Measurements from ENCODE around the gene UQCC5.

The UQCC5 gene

GRCh38 chr3:52535411-52536111 lies 844 bp upstream of the UQCC5 start:
- DNase-seq: no peak

DNA sequence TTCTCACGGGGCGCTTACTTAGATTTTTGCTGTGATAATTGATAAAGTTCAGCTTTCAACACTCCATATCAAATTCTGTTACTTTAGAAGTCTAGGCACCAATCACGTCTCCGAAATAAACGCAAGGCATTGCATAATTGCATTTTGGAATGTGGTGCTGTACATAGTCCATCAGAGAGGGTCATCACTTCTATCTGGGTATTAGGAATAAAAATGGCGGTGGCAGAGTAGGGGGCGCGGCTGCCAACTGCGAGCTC lies 365 bp upstream of the UQCC5 start:
- no peak for DNase-seq

- no peak for DNase-seq
Measured at GRCh38 chr3:52537165-52537620, 788 bp downstream of the UQCC5 start.

- no peak for DNase-seq
Measured at GRCh38 chr3:52537726-52538421, 1.5 kb downstream of the UQCC5 start.

- no peak for DNase-seq
Measured at GRCh38 chr3:52539010-52539653, 2.7 kb downstream of the UQCC5 start.

DNA sequence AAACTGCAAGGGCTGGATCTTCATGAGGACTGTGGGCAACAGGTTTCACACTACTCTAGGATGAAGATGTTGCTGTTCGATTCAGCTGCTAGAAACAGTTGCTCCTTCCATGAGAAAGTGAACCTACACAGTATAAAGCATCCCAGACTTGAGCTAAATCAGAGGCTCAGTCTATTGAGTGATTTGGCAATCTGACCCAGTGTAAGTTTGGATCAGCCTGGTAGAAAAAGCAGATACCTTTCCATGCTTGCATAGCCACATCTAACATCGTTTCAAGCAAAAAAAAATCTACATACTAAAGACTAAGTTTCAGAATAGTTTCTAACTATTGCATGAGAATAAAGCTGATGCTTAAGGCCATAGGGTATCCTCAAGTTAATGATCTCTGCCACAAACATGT lies 4.6 kb downstream of the UQCC5 start:
- DNase-seq: no peak

GRCh38 chr3:52544937-52545336 lies 8.5 kb downstream of the UQCC5 start:
- DNase-seq: no peak

- no peak for DNase-seq
Measured at GRCh38 chr3:52546111-52546901, 9.9 kb downstream of the UQCC5 start.

DNA sequence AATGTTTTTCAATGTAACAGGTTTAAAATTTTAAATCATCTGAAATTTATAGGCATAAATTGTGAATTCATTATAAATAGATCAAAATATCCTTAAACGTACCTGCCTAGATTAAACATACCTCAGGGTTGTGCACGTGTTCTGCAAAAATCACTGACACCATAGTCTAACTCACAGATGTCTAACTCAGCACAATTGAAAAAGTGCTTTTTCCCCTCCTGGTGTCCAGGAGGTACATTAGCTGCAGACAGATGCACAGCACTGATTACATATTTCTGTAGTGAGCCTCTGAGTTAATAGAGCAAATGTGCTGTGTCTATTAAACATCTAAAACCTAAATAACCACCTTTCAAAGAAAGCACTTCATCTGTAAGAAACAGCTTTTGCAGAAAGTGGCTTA lies 10.7 kb downstream of the UQCC5 start:
- DNase-seq: no peak

GRCh38 chr3:52551118-52551517 lies 14.7 kb downstream of the UQCC5 start:
- DNase-seq: no peak

DNA sequence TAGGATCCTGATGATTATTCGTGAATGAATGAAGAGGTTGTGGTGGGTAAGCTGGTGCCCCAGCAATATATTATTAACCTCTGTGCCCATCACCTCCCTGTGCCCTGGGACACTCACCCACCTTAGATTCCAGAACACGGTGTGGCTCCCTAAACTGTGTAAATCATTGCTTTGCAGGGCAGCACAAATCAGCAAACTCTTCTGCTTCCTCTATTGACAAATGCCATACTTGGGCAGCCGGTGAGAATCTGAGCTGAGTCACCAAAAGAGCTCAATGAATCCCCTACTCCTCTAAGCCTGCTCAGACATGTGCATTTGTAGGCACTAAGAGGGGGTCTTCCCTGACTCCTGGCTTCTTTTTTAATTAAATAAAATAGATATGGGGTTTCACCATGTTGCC lies 15.7 kb downstream of the UQCC5 start:
- DNase-seq: no peak

GRCh38 chr3:52554026-52554755 lies 17.8 kb downstream of the UQCC5 start:
- no peak for DNase-seq

DNA sequence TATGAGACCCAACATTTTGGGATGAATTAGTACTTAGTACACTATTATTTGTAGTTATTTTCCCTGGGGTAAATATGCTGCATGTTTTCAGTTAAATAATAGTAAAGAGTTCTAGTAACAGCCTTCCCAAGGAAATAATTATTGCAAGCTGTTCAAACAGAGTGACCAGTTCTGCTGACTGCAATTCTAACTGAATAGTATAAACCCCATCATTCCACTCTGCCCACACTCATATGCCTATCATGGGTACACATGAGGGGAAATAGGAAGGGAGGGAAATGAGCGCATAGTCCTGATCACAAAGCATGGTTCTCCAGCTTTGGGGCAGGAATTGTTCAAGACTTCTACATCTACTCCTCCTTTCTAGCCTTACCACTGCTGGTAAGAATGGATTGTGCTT lies 18.7 kb downstream of the UQCC5 start:
- DNase-seq: no peak

DNA sequence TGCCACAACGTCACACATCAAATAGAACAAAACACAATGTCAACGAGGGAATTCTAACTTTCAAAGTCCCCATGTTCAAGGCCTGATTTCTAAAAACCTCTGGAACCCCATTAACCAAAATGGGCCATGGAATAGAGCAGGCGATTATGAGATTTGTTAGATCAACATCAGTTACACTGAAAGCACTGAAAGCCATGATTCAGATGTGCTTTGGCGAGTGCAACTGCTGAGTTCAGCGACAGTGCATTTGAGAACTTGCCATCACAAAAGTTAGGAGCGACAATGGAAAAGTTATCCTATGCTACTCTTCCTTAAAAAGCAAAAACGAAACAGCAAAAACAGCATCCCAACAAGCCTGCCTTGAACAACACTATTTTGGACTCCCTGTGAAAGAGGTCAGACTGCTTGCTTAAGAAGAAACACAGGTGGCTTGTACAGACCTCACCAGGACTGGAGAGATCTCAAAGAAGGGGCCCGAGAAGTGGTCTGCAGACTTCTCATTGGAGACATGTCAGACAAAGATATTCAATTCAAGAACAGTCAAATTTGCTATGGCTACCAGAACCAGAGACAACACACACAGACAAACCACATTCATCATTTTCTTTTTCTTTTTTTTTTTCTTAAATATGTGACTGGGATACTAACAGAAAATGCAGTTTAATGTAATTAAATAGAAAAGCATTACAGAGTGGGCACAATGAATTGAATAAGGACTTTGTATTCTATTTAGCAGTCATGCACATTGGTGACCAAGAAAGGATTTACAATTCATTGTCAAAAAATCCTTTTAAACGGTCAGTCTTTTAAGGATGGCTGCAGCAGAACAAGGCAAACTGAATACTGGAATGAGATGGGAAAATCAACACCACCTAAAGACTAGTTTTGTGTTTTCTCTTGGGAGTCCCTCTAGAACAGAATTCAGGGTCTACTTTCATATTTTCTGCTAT lies 20.9 kb downstream of the UQCC5 start:
- no peak for DNase-seq

GRCh38 chr3:52558436-52558835 lies 22.0 kb downstream of the UQCC5 start:
- no peak for DNase-seq

DNA sequence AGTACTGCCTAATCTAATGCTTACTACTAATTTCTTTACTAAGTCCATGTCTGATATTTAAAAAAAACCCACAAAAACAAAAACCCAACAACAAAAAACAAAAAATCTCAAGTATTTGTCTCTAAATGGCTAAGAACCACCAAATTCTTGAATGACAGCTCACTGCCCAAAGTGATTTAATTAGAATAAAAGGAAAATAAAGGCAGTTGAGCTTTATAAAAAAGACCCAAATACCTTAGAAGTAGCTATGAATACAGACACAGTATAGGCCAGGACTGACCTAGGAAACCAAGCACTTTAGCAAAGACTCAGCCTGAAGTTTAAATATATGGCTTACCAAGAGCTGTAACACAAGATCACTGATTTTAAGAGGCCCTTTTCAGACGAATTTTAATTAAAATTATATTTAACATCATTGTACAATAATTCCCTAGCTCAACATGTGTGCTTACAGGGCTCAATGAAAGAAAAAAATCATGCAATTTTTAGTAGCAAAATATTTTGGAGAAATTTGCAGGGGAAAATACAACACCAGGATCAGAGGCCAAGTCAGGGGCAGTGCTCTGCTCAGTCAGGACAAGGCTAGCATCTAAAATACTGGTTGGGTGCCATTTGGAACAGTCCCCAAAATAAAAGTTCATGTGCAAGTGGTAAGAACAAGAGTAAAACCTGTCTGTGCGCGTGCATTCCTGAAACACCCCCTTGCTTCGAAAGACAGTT lies 24.8 kb downstream of the UQCC5 start:
- no peak for DNase-seq

DNA sequence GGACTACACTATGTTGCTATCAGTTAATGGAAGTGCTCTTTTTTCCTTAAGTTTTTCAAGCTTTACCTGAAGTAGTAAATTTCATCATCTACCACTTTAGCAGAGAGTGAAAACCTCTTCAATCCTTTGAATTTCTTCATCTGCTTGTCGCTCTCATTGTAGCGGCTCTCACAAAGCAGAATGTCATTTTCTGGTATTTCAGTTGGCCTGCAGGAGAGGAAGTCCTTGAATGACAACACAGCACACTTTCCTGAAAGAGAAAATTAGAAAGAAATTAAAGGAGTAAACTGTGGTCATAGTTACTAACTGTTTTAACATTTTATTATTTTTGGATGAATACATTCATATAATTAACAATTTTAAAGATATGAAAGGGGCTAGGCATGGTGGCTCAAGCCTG lies 27.6 kb downstream of the UQCC5 start:
- no peak for DNase-seq

GRCh38 chr3:52568069-52568468 lies 31.7 kb downstream of the UQCC5 start:
- DNase-seq: no peak

DNA sequence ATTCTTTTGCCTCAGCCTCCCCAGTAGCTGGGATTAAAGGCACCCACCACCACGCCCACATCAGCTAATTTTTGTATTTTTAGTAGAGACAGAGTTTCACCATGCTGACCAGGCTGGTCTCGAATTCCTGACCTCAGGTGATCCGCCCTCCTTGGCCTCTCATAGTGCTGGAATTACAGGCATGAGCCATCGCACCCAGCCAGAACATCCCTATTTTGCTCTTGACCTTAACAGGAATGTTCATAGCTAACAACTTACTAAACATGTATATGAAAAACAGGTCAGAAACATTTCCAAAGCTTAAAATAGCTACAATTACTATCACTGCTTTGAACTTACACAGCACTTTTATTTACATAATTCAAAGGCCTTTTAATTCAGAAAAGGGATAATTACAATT lies 33.7 kb downstream of the UQCC5 start:
- no peak for DNase-seq

DNA sequence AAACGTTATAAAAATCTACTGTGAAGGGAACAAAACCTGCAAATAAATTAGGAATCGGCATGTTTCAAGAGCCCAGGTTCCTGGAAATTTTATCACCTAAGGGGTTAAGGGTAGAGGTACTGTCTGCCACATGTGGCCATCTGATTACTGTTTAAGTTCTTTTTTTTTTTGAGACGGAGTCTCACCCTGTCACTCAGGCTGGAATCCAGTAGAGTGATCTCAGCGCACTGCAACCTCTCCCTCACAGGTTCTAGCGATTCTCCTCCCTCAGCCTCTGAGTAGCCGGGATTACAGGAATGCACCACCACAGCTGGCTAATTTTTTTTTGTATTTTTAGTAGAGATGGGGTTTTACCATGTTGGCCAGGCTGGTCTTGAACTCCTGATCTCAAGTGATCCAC lies 35.8 kb downstream of the UQCC5 start:
- no peak for DNase-seq

Measured in NCI-H187 (cell line).